DMS 273 treated with DMSO at 0.1 percent for 48 hours (cell line): ENCODE data around the gene ARAP1.

Experiments used
- DNase-seq: peaks from one replicate; lab custom pipeline; 2025; lab: John Stamatoyannopoulos, UW

ARAP1 gene

GRCh38 chr11:72762641-72763304 is 10.6 kb upstream of the ARAP1 start:
- no peak for DNase-seq

GRCh38 chr11:72760539-72761405 is 8.6 kb upstream of the ARAP1 start:
- no peak for DNase-seq

DNA sequence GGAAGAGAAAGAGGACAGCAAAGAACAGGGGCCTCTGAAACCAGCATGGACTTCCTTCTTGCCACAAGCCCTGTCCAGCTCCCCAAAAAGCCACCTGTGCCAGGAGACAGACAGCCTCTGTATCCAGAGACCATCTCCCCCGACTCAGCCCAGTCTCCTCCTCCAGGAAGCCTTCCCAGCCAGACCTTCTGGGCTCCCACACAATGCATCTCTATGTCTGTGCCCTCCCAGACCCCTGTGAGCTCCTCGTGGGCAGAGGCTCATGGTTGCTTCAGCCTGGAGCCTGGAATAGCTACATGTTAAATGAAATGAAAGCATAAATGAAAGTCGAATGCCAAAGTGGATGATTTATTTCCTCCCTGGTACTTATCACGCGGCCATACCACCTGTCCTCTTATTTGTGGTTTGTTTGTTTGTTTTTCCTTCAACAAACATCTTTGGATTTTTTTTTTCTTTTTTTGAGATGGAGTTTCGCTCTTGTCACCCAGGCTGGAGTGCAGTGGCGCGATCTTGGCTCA is 7.3 kb upstream of the ARAP1 start:
- DNase-seq = no peak

DNA sequence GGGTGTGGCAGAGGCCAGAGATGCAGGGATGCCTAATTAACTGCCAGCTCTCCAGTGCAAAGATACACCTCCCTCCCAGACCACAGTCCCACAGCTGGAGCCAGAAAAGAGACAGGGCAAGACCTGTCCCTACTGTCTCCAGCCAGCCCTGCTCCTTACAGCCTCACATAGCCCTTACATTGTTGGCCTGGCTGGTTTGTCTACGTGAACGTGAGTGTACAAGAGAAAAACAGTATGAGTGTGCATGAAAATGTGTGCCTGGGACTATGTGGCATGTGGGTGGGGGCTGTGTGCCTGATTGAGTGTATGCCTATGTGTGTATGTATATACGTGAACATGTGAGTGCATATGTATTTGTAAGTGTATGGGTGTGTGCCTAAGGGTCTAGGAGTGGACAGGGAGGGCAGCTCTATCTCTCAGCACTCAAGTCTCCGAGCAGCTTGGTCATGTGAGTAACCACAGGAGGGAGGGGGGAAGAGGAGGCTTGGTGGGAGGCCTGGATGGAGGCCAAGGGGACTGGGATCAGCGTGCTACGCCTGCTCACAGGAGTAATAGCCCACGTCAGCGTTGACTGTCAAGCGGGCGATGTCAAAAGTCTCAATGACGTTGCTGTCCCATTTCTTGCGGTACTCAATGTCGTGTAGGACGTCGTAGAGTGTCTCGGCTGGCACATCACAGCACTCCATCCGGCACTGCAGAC is 6.6 kb upstream of the ARAP1 start:
- no peak for DNase-seq

DNA sequence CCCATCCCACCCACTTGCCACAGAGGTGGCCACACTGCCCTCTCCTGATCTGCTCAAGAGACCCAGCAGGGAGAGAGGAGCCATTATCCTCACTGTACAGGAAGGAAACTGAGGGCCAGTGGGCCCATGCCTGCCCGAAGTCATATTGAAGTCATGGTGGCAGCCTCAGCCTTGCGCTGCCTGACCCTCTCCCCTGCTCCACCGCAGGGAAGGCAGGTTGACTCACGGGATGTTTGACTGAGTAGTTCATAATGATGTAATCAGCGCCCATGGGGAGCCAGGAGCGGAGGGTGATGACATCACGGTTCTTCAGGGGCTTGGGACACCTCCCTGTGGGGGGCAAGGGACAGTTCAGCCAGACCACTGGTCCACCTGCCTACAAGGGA is 6.1 kb upstream of the ARAP1 start:
- no peak for DNase-seq

GRCh38 chr11:72755713-72756285 is 3.6 kb upstream of the ARAP1 start:
- no peak for DNase-seq

DNA sequence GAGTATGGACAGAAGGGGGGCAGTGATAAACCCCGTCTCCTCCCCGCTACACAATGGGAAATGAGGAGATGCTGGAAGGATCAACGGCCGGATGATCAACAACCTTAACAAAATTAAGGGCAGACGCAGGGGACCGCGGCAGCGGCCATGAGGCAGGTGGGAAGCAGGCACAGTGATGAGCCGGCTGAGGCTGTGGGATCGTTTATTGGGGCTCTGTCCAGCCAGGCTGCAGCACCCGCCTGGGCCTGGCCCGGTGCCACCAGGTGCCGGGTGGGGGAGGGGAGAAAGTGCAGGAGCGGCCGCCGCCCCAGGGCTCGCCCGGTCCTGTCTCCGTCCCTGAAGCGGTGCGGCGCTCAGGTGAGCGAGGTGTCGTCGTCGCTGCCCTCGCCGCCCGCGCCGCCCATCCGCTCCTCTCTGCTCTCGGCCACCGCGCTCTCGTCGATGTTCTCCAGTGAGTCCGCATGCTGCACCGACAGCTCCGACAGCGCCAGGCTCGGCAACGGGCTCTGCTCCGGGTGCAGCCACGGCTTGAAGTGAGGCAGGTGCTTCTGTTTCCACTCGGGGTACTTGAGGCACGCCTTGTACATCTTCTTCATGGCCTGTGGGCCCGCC is 2.4 kb upstream of the ARAP1 start:
- no peak for DNase-seq

DNA sequence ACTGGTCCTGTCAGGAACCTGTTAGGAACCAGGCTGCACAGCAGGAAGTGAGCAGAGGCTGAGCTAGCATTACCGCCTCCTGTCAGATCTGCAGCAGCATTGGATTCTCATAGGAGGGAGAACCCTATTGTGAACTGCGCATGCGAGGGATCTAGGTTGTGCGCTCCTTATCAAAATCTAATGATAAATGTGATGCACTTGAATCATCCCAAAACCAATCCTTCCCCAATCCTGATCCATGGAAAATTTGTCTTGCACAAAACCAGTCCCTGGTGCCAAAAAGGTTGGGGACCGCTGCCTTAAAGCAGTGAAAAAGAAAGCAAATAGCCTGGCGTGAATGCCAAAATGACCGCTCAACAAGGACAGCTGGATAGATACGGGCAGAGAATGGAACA is 1.9 kb upstream of the ARAP1 start:
- no peak for DNase-seq

DNA sequence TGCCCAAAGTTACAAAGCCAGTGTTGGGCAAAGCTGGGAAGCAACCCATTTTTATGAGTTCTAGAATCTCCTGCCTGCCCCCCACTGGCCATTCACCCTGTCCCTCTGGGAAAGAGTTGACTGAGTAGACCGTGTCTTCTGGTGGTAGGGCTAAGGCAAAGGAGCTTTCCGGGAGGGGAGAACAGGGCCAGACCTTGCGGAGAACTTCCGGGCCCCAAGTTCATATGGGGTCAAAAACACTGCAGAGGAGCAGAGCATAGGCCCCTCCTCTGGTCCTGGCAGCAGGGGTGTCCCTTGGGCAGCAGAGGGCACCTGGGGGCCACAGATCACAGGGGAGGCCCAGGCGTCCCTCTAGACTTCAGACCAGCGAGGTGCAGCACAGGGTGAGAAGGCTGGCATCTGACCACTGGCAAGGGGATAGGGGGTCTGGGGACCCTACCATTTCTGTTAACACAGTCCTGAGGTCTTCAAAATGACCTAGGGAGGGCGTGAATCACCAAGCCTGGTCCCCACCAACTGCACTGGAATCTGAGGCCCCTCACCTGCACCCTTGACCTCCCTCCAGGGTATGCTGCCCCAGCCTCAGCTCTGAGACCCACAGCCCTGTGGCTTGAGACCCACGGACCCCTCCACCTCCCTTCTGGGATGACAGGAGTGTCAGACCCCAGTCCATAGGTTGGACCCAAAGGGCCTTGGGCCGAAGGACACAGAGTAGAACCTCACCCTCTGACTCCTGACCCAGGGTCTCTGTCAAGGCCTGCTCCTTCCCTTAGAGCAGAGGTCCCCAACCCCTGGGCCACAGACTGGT is 1.3 kb upstream of the ARAP1 start:
- no peak for DNase-seq

GRCh38 chr11:72751116-72752087 is 806 bp downstream of the ARAP1 start:
- no peak for DNase-seq

- no peak for DNase-seq
Measured at GRCh38 chr11:72750556-72751115, 1.6 kb downstream of the ARAP1 start.

- no peak for DNase-seq
Measured at GRCh38 chr11:72750086-72750485, 2.1 kb downstream of the ARAP1 start.

DNA sequence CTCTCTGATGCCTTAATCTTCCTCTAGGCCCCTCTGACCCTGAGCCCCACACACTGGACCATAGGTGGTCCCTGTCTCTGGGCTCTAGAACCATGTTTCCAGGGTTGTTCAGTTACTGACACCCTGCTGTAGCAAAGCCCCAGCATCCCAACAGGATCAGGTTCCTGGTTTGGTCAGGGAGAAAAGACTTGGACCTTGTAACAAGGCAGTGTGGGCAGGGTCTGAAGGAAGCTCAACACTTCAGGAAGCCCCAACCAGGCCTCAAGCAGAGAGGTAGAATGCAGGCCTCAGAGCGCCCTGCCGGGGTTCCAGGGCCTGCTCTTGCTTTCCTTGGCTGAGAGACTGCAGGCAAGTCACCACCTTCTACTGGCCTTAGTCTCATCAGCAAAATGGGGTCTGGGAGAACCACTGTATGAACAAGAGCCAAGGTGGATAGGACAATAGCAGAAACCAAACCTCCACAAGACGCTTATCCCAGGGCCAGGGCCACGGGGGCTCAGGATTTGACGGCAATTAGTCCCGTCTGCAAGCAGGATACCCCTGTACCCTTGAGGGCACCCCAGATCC is 4.8 kb downstream of the ARAP1 start:
- DNase-seq = no peak

GRCh38 chr11:72746821-72747220 is 5.4 kb downstream of the ARAP1 start:
- DNase-seq = no peak

DNA sequence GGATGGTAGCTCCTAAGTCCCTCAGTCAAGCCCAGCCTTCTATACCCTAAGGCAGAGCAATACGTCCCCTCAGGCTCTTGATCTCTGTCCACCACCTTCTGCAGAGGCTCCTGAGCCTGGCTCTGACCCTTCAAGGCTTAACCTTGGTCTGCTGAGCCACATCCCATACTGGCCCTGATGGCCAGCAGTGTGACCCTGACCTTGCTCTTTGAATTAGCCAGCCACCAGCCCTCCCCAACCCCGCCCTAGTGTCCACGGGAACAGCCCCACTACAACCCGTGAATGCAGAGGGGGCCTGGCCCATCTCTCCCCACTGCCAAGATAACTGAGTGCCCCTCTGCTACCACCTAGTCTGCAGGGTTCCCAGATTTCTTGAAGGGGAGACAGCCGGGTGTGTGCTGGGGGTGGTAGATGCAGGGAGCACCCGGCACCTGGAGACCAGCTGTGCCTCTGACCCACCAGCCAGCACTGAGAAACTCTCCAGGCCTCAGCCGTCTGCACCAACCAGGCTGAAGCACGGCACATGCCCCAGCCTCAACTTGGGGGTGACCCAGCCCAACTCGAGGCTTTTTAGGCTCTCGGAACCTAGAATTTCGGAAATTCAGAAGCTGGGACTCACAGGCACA is 6.2 kb downstream of the ARAP1 start:
- no peak for DNase-seq

DNA sequence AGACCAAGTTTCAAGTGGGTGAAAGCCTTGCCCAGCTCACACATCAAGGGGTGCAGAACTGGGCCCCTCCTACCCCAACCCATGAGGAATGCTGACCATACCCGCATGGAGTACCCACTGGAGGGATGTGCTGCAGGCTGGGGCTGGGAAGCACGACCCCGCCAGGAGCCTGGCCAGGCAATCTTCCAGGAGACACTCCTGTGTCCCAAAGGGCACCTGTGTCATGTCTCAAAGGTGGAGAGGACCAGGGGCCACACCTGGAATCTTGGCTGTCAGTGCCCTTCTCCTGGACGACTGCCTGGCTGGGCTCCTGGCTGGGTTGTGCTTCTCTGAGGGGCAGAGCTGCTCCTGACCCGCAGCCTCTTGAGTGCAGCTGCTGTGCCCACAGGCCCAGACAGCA is 6.7 kb downstream of the ARAP1 start:
- DNase-seq = no peak

GRCh38 chr11:72744474-72744873 is 7.7 kb downstream of the ARAP1 start:
- no peak for DNase-seq

GRCh38 chr11:72743321-72744221 is 8.6 kb downstream of the ARAP1 start:
- no peak for DNase-seq
